HG03520 (cell line): ENCODE measurements around the gene C2.
"Not testable (repeated sequence)": the region's sequence is repeated elsewhere in the genome, so short reads cannot be mapped to it uniquely, and the experiment has no call there.

Source experiments
- ATAC-seq: cut with Tn5 transposase; IDR thresholded peaks from one replicate; pipeline ENCODE4 v1.9.1; 2021; ENCODE audit warnings: mild to moderate bottlenecking, moderate library complexity; ENCODE audit not compliant: unreplicated experiment

The C2 gene

DNA sequence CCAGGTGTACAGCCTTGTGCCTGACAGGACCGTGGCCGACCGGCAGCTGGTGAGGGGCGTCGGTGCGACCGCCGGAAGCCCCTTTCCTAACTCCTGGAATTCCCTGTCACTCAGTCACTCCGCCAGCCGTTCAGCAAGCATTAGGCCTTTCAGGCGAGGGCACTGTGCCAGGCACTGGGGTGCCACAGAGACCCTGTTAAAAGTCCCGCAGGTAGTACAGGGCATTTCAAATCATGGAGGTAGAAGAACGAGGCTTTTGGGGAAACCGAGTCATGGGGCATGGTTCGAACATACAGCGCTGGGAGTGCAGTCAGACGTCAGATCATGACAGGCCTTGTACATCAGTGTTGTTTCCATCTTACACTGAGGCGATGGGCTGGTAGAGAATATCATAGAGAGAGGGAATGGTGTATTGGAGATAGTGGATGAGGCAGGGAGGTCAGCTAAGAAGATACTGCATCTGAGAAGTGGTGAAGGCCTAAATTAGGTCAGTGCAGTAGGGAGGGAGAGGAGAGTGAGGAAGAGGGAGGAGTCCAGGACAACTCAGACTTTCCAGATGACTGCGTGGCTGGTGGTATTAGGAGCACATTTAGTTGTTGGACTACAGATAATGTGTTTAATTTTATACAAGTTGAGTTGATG, 45.3 kb downstream of the C2 start:
- no peak for ATAC-seq

DNA sequence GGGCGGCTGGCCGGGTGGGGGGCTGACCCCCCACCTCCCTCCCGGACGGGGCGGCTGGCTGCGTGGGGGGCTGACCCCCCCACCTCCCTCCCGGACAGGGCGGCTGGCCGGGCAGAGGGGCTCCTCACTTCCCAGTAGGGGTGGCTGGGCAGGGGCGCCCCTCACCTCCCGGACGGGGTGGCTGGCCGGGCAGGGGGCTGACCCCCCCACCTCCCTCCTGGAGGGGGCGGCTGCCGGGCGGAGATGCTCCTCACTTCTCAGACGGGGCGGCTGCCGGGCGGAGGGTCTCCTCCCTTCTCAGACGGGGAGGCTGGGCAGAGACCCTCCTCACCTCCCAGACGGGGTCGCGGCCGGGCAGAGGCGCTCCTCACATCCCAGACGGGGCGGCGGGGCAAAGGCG, 48.5 kb downstream of the C2 start:
- not testable (repeated sequence) for ATAC-seq

DNA sequence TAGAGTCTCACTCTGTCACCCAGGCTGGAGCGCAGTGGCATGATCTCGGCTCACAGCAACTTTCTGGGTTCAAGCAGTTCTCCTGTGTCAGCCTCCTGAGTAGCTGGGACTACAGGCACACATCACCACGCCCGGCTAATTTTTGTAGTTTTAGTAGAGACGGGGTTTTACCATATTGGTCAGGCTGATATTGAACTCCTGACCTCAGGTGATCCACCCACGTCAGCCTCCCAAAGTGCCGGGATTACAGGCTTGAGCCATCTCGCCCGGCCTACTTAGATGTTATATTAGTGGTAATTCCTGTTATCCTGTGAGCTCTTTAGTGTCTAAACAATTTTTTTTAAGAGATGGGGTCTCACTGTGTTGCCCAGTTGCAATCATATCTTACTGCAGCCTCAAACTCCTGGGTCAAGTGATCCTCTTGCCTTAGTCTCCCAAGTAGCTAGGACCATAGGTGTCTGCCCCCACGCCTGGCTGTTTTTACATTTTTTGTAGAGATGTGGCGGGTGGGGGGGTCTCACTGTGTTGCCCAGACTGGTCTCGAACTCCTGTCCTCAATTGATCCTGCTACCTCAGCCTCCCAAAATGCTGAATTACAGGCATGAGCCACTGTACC, 50.4 kb downstream of the C2 start:
- no peak for ATAC-seq

DNA sequence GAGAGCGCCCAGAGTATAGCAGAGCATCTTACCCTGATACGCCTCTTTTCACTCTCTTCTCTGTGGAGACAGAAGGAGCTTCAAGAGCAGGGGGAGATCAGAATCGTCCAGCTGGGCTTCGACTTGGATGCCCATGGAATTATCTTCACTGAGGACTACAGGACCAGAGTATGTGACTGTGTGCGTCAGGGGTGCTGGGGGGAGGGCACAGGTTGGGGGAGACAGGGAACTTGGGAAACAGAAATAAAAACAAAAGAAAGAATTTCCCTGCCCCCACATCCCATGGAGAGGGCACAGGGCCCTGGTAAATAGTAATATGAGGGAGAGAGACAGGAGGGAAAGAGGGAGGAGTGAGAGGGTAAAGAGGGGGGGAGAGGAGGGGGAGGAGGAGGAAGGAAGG, 51.3 kb downstream of the C2 start:
- ATAC-seq = no peak

DNA sequence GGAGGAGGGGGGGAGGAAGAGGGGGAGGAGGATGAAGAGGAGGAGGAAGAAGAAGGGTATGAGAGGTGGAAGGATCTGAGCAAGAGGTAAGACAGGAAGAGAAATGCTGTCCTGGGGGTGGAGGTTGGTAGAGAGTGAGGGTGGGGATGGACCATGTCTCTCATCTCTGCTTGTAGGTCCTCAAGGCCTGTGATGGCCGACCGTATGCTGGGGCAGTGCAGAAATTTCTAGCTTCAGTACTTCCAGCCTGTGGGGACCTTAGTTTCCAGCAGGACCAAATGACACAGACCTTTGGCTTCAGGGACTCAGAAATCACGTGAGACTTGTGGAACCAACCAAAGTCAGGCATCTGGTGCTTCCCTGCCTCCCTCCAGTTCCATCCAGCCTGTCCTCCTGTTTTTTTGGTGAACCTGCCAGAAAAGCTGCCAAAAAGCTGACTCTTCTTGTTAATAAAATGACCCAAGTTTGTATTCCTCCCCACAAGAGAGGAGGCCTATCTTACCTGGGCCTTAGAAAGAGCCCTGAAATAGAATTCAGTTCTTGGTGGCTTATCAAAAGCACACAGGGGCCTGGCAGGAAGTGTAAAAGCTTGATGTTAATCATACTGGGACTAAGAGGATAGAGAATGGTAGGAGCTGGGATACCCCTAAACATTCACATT, 51.9 kb downstream of the C2 start:
- ATAC-seq = no peak

DNA sequence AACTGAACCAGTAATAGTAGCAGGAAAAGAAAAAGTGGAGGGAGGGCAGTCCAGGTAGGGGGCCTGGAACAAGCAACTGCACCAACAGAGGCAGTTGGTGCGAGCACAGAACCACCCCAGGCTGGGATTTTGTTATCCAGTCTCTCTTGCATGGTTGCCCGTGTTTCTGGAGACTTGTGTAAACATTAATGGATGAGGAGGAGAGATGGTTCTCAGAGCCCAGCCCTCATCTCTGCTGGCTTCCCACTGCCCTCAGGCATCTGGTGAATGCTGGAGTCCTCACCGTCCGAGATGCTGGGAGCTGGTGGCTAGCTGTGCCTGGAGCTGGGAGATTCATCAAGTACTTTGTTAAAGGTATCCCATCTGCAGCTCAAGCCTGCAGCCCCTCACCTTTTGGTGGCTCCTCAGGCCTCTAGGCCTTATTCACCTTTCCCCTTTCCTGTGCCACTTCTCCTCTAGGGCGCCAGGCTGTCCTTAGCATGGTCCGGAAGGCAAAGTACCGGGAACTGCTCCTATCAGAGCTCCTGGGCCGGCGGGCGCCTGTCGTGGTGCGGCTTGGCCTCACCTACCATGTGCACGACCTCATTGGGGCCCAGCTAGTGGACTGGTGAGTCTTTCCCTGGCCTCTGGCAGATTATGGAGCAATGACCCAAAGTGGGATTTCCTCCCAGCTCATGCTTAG, 52.8 kb downstream of the C2 start:
- ATAC-seq = not testable (repeated sequence)

DNA sequence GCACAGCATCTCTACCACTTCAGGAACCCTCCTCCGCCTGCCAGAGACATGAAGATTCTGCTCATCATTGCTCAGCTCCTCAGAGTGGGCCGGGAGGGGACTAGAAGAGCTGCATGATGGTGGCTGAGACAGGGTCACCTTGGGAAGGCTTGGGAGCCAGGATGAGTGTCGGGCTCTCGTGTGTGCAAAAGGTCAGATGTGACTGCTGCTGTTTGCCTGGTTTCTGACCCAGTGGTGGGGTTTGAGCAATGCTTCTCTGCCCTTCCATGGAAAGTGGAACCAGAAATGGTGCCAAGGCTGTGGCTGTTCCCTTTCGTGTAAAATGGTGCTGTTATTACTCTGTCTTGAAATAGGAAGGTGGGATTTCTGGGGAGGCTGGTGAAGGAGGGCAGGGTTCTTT, 53.5 kb downstream of the C2 start:
- ATAC-seq = not testable (repeated sequence)

DNA sequence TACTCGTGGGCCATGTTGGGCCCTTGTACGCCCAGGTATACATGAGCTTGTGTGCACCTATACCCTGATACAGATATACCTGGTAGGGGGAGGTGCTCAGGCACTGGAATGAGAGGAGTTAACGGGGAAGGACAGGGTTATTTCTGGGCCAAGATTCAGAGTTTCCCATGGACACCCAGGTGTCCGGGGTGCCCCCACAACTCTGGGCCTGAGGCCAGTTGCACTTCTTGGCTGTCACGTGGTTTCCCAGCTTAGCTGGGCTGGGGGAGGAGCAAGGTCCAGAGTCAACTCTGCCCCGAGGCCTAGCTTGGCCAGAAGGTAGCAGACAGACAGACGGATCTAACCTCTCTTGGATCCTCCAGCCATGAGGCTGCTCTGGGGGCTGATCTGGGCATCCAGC, 54.2 kb downstream of the C2 start, which contains the start of gene C4A:
TSS of gene C4A (plus strand) at position 314 of the 400 bp plus-strand sequence. CDS start at position 365, 51 bp downstream.
- ATAC-seq = not testable (repeated sequence)

DNA sequence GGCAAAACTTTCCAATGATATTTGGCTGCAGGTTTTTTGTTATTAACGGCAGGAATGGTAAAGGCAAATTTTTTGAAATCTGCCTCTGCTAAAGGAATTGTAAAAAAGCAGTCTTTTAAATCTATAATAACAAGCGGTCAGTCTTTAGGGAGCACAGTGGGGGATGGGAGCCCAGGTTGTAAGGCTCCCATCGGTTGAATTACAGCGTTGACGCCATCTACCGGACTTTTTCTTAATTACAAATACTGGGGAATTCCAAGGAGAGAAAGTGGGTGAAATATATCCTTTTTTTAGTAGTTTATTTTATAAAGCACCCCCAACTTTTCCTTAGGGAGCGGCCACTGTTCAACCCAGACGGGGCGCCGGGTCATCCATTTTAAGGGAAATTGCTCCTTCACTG, 61.8 kb downstream of the C2 start:
- not testable (repeated sequence) for ATAC-seq

DNA sequence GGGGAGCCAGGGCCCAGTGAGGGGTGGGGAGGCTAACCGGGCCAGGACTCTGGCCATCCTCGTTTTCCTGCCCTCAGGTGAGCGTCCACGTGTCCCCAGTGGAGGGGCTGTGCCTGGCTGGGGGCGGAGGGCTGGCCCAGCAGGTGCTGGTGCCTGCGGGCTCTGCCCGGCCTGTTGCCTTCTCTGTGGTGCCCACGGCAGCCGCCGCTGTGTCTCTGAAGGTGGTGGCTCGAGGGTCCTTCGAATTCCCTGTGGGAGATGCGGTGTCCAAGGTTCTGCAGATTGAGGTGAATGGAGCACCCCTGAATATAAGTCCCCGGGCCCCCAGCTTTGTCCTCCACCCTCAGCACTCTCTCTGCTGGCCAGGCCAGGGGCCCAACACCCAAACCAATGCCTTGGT, 66.9 kb downstream of the C2 start:
- not testable (repeated sequence) for ATAC-seq
